GM19397 (cell line): ENCODE data around the gene NHEJ1.

Source experiments
- ATAC-seq: cut with Tn5 transposase; IDR thresholded peaks from one replicate; pipeline ENCODE4 v1.9.1; 2021; ENCODE audit warnings: mild to moderate bottlenecking, moderate library complexity; ENCODE audit not compliant: unreplicated experiment

Gene NHEJ1

DNA sequence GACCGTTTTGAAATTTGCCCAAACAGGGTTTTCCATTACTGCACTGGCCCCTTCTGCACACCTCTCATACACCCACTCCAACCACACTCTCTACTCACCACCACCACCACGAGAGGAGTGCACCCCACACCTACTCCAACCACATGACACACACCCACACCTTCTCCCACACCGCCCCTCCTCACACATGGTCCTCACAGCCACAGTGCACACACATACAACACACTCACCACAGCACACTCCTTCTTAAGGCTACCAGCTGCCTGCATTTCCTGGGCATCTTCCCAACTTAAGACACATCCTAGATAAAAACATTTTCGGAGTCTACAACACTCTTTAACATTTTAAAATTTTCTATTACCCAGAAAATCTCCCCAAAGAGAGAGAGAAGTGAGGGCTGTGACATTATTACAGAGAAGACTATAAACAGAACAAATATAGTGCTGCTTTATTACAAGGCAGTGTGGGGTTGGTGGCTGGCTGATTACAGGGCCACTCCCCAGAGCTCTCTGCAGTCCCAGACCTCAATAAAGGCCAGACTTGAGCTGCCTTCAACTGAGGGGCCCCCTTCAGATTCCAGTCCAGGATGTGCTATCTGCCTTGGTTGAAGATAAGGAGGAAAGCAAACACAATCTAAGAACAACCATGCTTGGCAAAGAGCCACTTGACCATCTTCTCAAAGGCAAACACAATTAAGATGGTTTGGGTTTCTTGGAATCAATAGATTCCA, 36.1 kb downstream of the NHEJ1 start:
- ATAC-seq = no peak

DNA sequence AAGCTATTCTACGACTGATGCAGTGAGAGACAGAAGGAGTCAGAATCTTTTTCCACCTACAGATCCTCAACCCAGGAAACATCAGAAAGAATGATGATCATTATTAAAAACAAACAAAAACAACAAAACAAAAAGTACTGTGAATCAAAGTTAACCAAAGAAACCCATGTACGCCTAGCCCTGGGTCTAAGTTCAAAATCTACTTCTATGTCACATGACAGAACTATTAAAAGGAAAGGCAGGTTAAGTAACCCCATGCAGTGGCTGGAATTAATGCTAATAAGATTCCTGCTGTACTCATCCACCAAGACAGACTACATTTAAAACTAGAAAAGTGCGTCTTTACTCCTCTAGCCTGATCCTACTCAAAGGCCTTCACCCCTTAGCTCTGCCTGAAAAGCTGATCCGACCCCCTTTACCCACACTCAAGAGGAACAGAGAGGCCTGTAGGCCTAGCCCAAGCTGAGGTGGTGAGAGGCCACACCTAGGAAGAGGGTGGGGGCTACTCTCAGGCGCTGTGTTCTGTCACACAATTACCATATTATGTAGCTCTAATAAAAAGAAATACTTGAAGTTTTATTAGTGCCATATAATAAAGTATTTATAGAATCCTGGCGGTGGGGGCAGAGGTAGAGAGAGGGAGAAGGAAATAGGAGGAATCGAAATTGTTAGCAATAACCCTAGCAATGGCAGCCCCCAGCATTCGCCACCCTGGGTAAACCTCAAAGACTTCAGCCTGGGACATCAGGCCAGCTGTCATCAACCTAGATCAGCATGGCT, 37.1 kb downstream of the NHEJ1 start:
- ATAC-seq = no peak

- no peak for ATAC-seq
These were observed 38.2 kb downstream of the NHEJ1 start for GRCh38 chr2:219122202-219122980.

- ATAC-seq = no peak
These were observed 40.5 kb downstream of the NHEJ1 start for GRCh38 chr2:219120082-219120481.

- no peak for ATAC-seq
These were observed 41.1 kb downstream of the NHEJ1 start for GRCh38 chr2:219119422-219120043.

- ATAC-seq = no peak
These were observed 42.1 kb downstream of the NHEJ1 start for GRCh38 chr2:219118504-219118903.

DNA sequence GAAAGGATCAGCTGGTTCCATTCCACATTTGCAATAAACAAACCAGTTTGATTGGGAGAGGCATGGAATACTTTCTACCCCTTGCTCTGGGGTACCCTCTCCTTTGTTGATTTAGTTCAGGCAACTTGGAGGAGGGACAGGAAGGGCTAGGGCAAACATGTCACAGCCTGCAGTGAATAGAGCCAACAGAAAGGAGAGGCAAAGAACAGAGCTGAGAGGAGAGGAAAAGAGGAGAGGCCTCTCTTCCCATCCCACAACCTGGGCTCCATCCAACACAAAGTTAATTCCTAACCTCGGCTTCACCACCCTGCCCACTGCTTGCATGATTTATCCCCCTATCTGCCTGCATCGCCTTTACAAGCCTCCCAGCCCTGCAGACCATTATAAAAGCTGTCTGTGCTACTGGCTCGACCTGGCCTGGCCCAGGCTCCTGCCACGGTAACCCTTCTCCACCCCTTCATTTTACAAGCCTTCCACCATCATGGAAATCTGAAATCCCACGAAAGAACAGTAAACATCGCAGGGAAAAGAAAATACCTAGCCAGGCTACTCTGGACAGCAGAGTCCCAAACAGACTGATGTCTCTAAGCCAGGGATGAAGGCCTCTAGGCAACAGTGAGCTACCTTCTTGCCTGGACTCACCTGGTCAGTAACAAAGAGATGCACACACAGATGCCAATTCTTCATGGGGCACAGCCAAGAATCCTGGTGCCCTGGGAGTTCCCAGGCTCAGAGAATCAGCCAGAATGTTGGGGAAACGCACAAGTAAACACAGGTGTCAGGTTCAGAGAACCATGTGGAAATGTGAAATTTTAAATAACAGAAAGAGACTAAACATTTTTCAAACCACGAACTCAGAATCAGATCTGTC, 43.6 kb downstream of the NHEJ1 start:
- ATAC-seq = no peak

GRCh38 chr2:219112651-219113338, 47.8 kb downstream of the NHEJ1 start:
- no peak for ATAC-seq

- no peak for ATAC-seq
These were observed 48.6 kb downstream of the NHEJ1 start for GRCh38 chr2:219112062-219112406.

GRCh38 chr2:219111375-219112061, 49.1 kb downstream of the NHEJ1 start:
- no peak for ATAC-seq

- ATAC-seq = no peak
These were observed 51.1 kb downstream of the NHEJ1 start for GRCh38 chr2:219109471-219109870.

DNA sequence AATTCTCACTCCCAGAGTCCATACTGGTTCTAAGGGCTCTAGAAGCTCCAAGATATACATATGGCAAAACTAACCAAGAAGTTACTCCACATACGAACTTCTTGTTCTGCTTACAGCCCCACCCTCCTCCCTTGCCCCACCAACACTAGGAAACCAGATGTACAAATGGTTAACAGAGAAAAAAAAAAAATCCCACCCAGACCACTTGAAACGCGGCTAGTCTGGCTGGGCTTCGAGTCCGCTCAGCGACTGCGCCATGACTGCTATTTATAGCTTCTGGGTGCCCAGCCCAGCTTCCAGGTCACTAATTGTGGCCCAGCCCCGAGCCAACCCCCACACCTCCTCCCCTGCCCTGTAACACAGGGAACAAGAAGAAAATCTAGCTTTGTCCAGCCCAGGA, 52.9 kb downstream of the NHEJ1 start:
- no peak for ATAC-seq

DNA sequence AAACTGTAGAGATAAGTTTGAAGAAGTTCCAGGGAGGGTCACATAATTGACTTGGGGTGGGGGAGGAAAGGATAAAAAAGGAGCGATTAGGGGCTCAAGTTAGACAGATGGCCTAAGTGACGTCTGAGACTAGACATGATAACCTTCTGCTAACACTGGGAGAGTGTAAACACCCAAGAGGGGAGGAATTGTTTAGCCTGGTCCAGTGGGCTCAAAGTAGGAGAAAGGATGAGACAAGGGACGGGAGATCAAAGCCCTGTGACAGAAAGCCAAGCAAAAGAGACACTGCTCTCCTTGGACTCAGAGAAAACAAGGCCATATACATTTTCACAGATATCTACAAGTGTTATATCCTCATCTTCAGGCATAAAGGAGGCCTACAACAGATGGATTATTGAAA, 54.4 kb downstream of the NHEJ1 start:
- ATAC-seq = no peak

DNA sequence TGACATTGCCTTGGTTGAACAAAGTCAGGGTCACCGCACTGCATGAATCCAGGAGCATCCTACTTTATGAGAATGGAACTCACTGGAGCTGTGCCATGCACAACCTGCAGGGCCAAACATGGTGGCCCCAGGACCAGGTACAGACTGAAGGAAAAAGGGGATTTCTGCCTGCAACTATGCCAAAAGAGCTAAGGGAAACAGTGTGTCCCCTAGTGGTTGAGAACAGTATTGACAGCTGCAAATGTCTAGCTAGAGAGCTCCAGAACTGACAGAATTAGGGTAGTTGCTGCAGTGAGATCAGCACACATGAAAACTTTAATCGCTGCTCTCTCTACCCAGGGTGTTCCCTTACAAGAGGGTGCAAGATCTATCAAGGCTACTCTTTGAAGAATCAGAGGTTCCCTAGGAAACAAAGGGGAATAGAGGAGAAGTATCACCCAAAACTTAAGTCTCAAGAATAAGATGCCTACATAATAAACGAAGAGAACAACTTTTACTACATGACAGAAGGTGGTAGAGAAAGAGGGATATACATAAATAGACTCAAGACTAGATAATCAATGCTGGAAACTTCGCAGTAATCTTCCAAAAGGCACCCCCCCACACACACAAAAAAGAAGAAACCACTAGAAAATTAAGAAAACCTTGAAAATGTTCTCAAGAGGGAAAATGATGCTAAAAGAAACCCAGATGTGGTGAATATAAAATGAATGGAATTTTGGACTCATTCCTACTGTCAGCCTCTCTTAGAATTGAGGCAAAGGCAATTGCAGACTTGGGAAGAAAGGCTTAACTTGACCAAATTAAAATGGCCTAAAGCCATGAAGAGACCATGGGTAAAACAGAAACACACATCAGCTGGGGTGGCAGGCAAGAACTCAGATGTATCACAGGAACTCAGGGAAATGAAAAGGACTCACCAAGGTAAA, 56.2 kb downstream of the NHEJ1 start:
- ATAC-seq = no peak

GRCh38 chr2:219099329-219099728, 61.3 kb downstream of the NHEJ1 start:
- ATAC-seq = no peak

DNA sequence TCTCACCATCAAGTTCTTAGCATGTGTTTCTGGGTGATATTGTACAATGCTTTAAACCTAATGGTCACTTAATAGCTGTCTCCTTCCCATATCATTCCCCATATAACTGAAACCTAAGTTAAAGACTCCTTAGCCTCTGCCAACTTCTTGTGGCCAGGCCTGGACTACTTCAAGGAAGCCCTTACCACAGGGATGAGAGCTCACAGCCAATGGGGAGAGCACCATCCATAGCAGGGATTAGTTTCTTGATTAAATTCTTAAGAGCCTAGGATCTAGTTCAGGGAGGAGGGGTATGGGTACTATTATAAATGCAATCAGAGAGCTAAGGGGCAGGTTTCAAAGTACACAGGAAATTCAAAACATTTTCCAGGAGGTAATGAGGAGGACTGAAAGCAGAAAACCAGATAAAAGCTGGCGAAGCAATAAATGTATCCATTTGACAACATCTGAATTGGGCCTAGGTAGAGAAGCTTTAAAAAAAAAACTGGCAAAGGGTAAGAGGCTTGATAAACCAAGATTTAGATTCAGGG, 65.1 kb downstream of the NHEJ1 start:
- no peak for ATAC-seq

DNA sequence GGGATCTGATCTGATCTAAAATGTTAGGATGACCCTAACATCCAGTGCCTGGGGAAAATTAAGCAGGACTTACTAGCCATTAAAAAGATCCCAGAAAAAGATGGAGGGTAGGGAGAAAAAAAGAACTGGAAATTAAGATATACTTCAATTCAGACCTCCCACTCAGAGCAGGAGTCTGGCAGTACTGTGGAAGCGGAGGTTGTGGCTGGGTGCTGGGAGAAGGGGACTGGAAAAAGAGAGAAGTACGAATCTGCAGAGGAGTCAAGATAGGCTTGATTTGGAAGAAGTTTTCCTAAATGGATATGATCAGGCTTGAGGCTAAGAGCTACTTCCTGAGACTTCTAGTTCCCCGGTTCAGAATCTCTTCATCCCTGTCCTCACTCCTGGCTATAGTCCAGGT, 66.4 kb downstream of the NHEJ1 start:
- ATAC-seq = no peak
